HG03135 (cell line): ENCODE measurements around the gene OR1A1.
"Not testable (repeated sequence)": the region's sequence is repeated elsewhere in the genome, so short reads cannot be mapped to it uniquely, and the experiment has no call there.

Experiments
- ATAC-seq: cut with Tn5 transposase; IDR thresholded peaks from one replicate; pipeline ENCODE4 v1.9.1; 2021; ENCODE audit warnings: mild to moderate bottlenecking, moderate library complexity; ENCODE audit not compliant: unreplicated experiment

Gene OR1A1

GRCh38 chr17:3207367-3207766 is at the start of gene OR1A1:
TSS of gene OR1A1 (plus strand) at chr17:3207667. CDS start at chr17:3215621, 7,954 bp downstream.
- ATAC-seq, result no peak

GRCh38 chr17:3167574-3167973 is 39.9 kb upstream of the OR1A1 start:
- ATAC-seq, result no peak

GRCh38 chr17:3189961-3190360 is 17.5 kb upstream of the OR1A1 start:
- ATAC-seq, result no peak

- ATAC-seq, result no peak
These were observed 10.2 kb upstream of the OR1A1 start, which contains the start of gene OR1A2 for GRCh38 chr17:3197219-3197618. TSS of gene OR1A2 (plus strand) at chr17:3197519. CDS start at chr17:3197519, 0 bp downstream.

DNA sequence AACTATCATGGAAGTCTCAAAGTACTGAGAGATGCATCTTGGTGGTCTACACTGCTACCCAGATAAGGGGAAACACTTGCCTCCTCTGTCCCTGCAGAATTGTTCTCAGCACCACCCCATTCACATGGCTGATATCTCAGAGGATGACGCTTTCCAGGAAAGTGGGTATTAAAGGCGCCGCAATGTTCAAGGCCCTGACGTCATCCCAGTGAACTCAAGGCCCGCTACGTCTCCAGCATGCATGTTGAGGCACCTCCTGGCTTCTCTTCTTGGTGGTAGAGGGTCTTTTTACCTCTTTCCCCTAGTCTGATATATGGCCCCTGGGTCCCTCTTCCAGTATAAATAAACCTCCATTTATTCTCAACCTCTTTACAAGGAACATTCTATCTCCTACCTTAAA is 1.0 kb downstream of the OR1A1 start:
- ATAC-seq, result no peak

DNA sequence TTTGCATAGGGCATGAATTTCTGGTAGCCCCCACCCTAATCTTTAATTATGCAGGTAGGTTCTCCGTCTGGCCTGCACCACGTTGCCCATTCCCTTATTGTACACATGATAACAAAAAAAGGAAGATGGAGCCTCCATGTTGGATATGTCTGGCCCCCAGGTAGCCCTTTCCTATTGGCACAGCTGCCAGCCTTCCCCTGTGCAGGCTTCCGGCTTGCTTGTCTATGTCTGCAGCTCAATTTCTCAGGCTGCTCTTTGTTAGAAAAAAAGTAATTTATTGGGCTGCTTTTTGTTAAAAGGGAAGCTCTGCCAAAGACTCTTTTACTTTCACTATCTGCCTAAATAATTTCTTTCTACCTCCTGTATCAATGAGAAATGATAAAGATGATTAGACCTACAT is 5.5 kb downstream of the OR1A1 start:
- ATAC-seq, result no peak

GRCh38 chr17:3213587-3213986 is 6.1 kb downstream of the OR1A1 start:
- no peak for ATAC-seq

GRCh38 chr17:3219978-3220377 is 12.5 kb downstream of the OR1A1 start:
- not testable (repeated sequence) for ATAC-seq

- ATAC-seq, result no peak
These were observed 14.4 kb downstream of the OR1A1 start for GRCh38 chr17:3221850-3222249.

GRCh38 chr17:3222505-3222904 is 15.0 kb downstream of the OR1A1 start:
- no peak for ATAC-seq

- ATAC-seq, result not testable (repeated sequence)
These were observed 17.4 kb downstream of the OR1A1 start for GRCh38 chr17:3224721-3225352.

DNA sequence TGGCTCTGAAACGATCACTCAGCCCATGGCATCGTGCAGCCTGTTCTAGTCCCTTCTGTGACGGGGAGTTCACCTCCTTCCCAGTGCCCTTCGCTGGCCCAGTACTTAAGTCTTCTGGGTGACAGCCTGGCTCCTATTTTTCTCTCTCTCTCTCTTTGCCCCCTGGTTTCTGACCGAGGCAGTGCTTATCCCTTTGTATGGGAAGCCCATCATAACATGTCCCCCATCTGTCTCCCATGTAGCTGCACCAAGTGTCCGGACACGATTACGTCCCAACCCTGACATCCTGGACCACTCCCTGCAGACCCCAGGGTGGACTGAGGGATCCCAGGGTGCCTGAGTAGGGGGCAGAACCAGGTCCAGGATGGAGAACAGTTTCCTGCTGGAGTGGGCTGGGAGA is 24.8 kb downstream of the OR1A1 start:
- ATAC-seq, result not testable (repeated sequence)

DNA sequence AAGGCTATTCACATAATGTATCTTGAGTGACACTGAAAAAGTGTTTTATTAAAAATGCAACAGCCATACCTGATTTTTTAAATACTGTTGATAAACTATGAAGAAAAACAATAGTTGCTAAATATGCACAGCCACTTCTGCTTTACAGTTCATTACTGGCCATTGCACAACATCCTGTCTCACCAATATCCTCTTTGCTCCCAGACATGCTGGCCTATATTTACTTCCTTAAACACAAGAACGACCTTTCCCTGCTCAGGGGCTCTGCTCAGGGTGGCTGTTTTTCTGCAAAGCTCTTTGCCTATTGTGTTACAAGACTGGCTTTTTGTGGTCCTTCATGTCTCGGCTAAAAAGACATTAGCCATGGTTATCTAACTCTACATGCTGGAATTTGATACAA is 31.2 kb downstream of the OR1A1 start:
- ATAC-seq, result not testable (repeated sequence)

GRCh38 chr17:3241044-3241443 is 33.6 kb downstream of the OR1A1 start:
- ATAC-seq, result not testable (repeated sequence)

GRCh38 chr17:3244841-3245240 is 37.4 kb downstream of the OR1A1 start:
- ATAC-seq, result not testable (repeated sequence)

GRCh38 chr17:3249013-3249412 is 41.5 kb downstream of the OR1A1 start:
- not testable (repeated sequence) for ATAC-seq

DNA sequence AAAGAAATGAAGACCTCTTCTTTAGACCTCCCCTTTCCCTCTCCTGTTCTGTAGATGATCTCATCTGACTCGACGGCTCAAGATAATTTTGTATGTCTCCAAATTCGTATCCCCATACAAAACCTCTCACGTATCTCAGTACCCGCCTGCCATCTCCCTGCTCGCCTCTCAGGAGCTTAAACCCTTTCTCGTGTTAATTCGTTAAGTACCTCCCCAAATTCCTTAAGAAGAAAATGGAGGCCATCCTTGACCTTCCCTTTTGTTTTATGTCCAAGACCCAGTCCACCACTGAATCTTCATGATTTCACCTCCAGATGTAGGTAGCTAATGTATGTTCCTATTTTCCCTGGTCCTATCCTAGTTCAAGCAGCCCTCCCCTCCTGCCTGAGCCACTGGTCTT is 49.1 kb downstream of the OR1A1 start:
- no peak for ATAC-seq

DNA sequence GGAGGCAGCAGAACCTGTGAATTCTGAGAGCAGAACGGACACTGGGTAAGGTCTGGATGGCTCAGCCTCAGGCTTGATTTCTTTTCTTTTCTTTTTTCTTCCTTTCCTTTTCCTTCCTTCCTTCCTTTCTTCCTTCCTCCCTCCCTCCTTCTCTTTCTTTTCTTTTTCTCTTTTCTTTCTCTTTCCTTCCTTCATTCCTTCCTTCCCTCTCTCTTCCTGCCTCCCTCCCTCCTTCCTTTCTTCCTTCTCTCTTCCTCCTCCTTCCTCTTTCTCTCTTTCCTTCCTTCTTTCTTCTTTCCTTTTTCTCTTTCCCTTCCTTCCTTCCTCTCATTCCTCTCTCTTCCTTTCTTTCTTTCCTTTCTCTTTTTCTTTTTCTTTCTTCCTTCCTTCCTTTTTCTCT is 52.7 kb downstream of the OR1A1 start:
- ATAC-seq, result no peak

GRCh38 chr17:3260600-3260999 is 53.1 kb downstream of the OR1A1 start:
- ATAC-seq, result no peak
